Measurements from ENCODE around the gene ACO2. TPM values are rescaled to one million over a fixed set of nuclear protein-coding genes. Genes with fewer than 3 reads are reported as not detected.

Gene ACO2
- total RNA-seq, 2 experiments from 2014 or later, result 90.0 to 93.3 TPM

DNA sequence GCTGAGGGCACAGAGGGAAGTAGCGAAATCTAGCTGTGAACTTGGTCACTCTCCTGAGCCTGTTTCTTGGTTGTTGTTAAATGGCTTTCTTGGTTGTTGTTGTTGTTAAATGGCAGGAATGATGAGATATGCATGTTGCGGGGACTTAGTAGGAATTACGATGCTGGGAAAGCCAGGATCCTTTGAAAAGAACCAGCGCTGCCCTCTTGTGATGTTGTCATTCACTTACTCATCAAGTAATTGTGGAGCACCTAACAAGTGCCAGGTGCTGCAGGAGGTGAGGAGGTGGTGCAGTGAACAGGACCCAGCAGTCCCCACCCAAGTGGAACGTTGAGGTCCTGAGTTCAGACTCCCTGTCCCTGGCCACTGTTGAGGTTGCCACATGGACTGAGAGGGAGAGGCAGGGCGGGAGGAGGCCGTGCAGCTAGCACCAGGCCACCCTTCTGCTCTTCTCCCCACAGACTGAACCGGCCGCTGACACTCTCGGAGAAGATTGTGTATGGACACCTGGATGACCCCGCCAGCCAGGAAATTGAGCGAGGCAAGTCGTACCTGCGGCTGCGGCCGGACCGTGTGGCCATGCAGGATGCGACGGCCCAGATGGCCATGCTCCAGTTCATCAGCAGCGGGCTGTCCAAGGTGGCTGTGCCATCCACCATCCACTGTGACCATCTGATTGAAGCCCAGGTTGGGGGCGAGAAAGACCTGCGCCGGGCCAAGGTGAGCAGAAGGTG, 38.6 kb downstream of the ACO2 start:
- CTCF ChIA-PET, result interaction anchor here (3.2 kb wide), 1 partner anchor 103 kb away, joined by 13 read pairs; no protein-coding TSS in a partner anchor

DNA sequence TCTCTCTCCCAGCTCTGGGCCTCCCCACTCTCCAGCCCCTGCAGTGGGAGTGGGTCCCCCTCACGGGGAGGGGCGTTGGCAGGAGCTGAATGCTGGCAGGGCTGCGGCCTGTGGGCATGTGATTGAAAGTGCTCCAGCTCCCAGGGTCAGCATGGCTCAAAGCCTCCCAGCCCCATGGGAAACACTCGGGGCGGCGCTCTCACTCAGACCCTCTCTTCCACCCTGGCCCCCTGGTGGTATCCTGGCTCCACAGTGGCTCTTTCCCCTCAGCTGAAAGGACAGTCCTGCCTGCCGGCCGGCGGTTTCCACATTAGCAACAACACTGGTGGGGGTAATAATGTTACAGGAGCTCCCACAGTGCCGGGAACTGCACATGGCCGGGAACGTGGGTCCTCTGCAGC, 39.9 kb downstream of the ACO2 start:
- CTCF ChIA-PET, result interaction anchor here (1.1 kb wide), 1 partner anchor 16 kb away, joined by 3 read pairs; no protein-coding TSS in a partner anchor
- DNase-seq (no peak), ATAC-seq (no peak)
- Mint-ChIP-seq H3K9me3 (ENCODE audit: low read depth) (no peaks in the 10 kb centered on the region), H3K4me3 (no peak overlapping the region), H3K4me1 (no peaks in the 10 kb centered on the region), H3K27ac (no peak overlapping the region), H3K36me3 (peaks cover 4% of the 10 kb centered on the region), H3K27me3 (no peaks in the 10 kb centered on the region)

More for the DNA sequence above, 38.6 kb downstream of the ACO2 start:
- Mint-ChIP-seq H3K27ac (no peak overlapping the region), H3K4me1 (no peaks in the 10 kb centered on the region), H3K36me3 (peaks cover 4% of the 10 kb centered on the region), H3K9me3 (ENCODE audit: low read depth) (no peaks in the 10 kb centered on the region), H3K27me3 (no peaks in the 10 kb centered on the region), H3K4me3 (no peak overlapping the region)
- ATAC-seq (no peak), DNase-seq (no peak)

DNA sequence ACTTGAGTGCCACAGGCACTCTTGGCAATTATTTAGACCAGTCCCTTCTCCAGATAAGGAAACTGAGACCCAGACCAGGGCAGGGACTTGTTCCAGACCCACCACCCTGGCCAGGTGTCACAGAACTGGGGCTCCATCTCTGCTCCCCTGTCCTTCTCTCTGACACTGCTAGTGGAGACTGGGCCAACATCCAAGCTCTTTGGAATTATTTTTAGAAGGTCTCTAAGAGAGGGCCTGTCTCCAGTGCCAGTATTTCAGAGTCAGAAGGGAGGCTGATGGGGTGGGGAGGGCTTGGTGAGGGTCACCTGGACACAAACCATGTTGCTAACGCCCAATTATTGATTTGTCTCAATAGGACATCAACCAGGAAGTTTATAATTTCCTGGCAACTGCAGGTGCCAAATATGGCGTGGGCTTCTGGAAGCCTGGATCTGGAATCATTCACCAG, 42.6 kb downstream of the ACO2 start:
- no peak overlapping the region for H3K4me3 Mint-ChIP-seq
- H3K27ac Mint-ChIP-seq, result no peak overlapping the region
- H3K9me3 Mint-ChIP-seq (ENCODE audit: low read depth), result no peaks in the 10 kb centered on the region
- H3K36me3 Mint-ChIP-seq, result peaks cover 8% of the 10 kb centered on the region
- no peaks in the 10 kb centered on the region for H3K27me3 Mint-ChIP-seq
- CTCF ChIA-PET, result no interaction called here
- DNase-seq (no peak), ATAC-seq (no peak)
- no peaks in the 10 kb centered on the region for H3K4me1 Mint-ChIP-seq

GRCh38 chr22:41512421-41513194, 43.7 kb downstream of the ACO2 start:
- Mint-ChIP-seq H3K27ac (no peak overlapping the region), H3K9me3 (ENCODE audit: low read depth) (no peaks in the 10 kb centered on the region), H3K4me3 (no peak overlapping the region), H3K27me3 (no peaks in the 10 kb centered on the region), H3K4me1 (no peaks in the 10 kb centered on the region), H3K36me3 (peaks cover 8% of the 10 kb centered on the region)
- no peak for ATAC-seq
- CTCF ChIA-PET, result interaction anchor here (0.6 kb wide), 1 partner anchor 9 kb away, joined by 3 read pairs; no protein-coding TSS in a partner anchor
- no peak for DNase-seq

GRCh38 chr22:41513391-41513790, 44.5 kb downstream of the ACO2 start:
- peaks cover 8% of the 10 kb centered on the region for H3K36me3 Mint-ChIP-seq
- ATAC-seq, result no peak
- DNase-seq, result no peak
- H3K27me3 Mint-ChIP-seq, result no peaks in the 10 kb centered on the region
- no peak overlapping the region for H3K4me3 Mint-ChIP-seq
- H3K27ac Mint-ChIP-seq, result no peak overlapping the region
- H3K9me3 Mint-ChIP-seq (ENCODE audit: low read depth), result no peaks in the 10 kb centered on the region
- no peaks in the 10 kb centered on the region for H3K4me1 Mint-ChIP-seq
- CTCF ChIA-PET, result interaction anchor here (1.1 kb wide), 1 partner anchor 110 kb away, joined by 3 read pairs; no protein-coding TSS in a partner anchor

DNA sequence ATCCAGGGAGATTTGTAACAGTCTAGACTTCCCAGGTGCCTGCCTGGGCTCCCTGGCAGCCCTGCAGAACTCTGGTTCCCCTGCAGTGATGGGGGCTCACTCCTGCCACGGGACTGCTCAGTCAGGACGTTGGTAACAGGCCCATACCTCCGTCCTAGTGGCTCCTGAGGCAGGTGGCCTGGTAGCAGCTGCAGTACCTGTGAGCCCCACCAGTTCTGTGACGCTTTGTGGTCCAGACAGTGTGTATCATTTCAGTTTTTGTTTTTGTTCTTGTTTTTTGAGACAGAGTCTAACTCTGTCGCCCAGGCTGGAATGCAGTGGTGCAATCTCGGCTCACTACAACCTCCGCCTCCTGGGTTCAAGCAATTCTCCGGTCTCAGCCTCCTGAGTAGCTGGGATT, 47.5 kb downstream of the ACO2 start:
- Mint-ChIP-seq H3K4me3 (no peak overlapping the region), H3K9me3 (ENCODE audit: low read depth) (no peaks in the 10 kb centered on the region), H3K4me1 (no peaks in the 10 kb centered on the region), H3K27me3 (no peaks in the 10 kb centered on the region), H3K36me3 (peaks cover 6% of the 10 kb centered on the region), H3K27ac (no peak overlapping the region)
- DNase-seq (no peak), ATAC-seq (no peak)
- CTCF ChIA-PET, result interaction anchor here (1.1 to 5.0 kb wide), 2 partner anchors 73 to 112 kb away, joined by 3 to 81 read pairs; partner anchors contain the start of gene PMM1

DNA sequence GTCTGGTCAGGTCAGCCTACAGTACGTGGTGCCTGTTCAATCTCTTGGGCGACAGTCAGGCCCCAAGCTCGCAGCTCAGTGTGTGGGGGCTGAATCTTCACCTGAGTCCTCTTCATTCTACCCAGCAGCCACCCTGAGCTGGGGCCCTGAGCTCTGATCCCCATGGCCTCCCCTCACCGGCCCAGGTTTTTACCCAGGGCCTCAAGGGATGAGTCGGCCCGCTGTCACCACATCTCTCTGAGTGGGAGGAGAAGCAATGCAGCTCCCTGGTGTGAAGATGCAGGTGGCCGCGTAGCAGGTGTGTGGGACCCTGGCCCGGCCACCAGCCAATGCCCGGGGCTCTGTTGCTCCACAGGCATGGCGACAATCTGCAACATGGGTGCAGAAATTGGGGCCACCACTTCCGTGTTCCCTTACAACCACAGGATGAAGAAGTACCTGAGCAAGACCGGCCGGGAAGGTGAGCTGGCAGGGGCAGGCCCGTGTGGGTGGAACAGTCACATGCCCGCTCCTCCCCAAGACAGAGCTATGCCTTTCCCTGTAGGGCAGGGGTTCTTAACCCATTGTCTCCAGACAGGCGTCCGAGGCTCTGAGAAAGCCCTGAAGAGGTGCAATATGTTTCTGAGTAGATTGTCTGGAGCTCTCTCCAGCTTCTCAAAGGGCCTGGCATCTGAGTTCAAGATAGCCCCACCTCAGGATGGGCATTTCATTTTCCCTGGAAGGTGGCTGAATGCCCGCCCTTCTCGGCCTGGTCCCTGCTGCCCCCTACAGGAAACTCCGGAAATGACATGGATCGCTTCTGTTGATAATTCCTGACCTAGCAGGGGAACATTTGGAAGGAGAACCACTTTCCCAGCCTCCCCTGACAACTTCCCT, 48.5 kb downstream of the ACO2 start:
- no peak overlapping the region for H3K27ac Mint-ChIP-seq
- CTCF ChIA-PET, result interaction anchor here (0.6 to 5.0 kb wide), 13 partner anchors 10 to 126 kb away, joined by 3 to 81 read pairs (median 3); partner anchors contain the start of gene PMM1
- DNase-seq (no peak), ATAC-seq (no peak)
- H3K4me3 Mint-ChIP-seq, result no peak overlapping the region
- peaks cover 3% of the 10 kb centered on the region for H3K36me3 Mint-ChIP-seq
- H3K9me3 Mint-ChIP-seq (ENCODE audit: low read depth), result no peaks in the 10 kb centered on the region
- H3K27me3 Mint-ChIP-seq, result no peaks in the 10 kb centered on the region
- no peaks in the 10 kb centered on the region for H3K4me1 Mint-ChIP-seq

GRCh38 chr22:41518048-41518347, 49.1 kb downstream of the ACO2 start:
- Mint-ChIP-seq H3K27me3 (no peaks in the 10 kb centered on the region), H3K4me1 (no peaks in the 10 kb centered on the region), H3K27ac (no peak overlapping the region), H3K36me3 (peaks cover 3% of the 10 kb centered on the region), H3K4me3 (no peak overlapping the region), H3K9me3 (ENCODE audit: low read depth) (no peaks in the 10 kb centered on the region)
- DNase-seq, result no peak
- ATAC-seq, result no peak
- CTCF ChIA-PET, result interaction anchor here (0.7 to 5.0 kb wide), 10 partner anchors 9 to 114 kb away, joined by 3 to 81 read pairs (median 4); no protein-coding TSS in a partner anchor

DNA sequence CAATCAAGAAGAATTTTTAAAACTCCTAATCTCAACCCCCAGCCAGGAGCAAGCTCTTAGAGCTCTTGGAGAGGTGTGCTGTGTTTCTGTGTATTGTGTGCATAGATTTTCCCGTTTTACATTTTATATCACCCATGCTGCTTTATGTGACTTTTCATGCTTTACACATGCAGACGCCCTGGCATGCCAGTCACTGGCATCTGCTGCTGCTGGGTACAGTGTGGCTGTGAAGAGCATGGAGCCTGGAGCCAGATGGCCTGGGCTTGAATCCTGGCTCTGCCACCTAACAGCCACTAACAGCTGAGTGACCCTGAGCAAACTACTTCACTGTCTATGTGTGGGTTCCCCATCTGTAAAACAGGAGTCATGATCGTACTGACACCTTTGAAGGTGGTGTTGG, 52.2 kb downstream of the ACO2 start:
- peaks cover 10% of the 10 kb centered on the region for H3K4me1 Mint-ChIP-seq
- no peak overlapping the region for H3K27ac Mint-ChIP-seq
- peaks cover under 1% of the 10 kb centered on the region for H3K36me3 Mint-ChIP-seq
- CTCF ChIA-PET, result interaction anchor here (0.7 to 1.4 kb wide), 3 partner anchors 9 to 117 kb away, joined by 3 to 4 read pairs (median 3); no protein-coding TSS in a partner anchor
- DNase-seq (no peak), ATAC-seq (no peak)
- no peaks in the 10 kb centered on the region for H3K27me3 Mint-ChIP-seq
- H3K9me3 Mint-ChIP-seq (ENCODE audit: low read depth), result no peaks in the 10 kb centered on the region
- H3K4me3 Mint-ChIP-seq, result no peak overlapping the region

GRCh38 chr22:41522813-41523212, 53.9 kb downstream of the ACO2 start:
- no peak overlapping the region for H3K27ac Mint-ChIP-seq

GRCh38 chr22:41523464-41524221, 54.7 kb downstream of the ACO2 start:
- no peak for ATAC-seq
- Mint-ChIP-seq H3K4me1 (peaks cover 13% of the 10 kb centered on the region), H3K4me3 (no peak overlapping the region), H3K9me3 (ENCODE audit: low read depth) (no peaks in the 10 kb centered on the region), H3K36me3 (peaks cover 7% of the 10 kb centered on the region), H3K27me3 (no peaks in the 10 kb centered on the region), H3K27ac (peak overlapping the region; percentile 36)
- DNase-seq, result no peak
- CTCF ChIA-PET, result interaction anchor here (1.4 kb wide), 1 partner anchor 9 kb away, joined by 5 read pairs; no protein-coding TSS in a partner anchor

More at GRCh38 chr22:41522813-41523212, 53.9 kb downstream of the ACO2 start:
- H3K4me3 Mint-ChIP-seq, result no peak overlapping the region
- H3K27me3 Mint-ChIP-seq, result no peaks in the 10 kb centered on the region
- CTCF ChIA-PET, result no interaction called here
- peaks cover 13% of the 10 kb centered on the region for H3K4me1 Mint-ChIP-seq
- peaks cover 2% of the 10 kb centered on the region for H3K36me3 Mint-ChIP-seq
- no peaks in the 10 kb centered on the region for H3K9me3 Mint-ChIP-seq (ENCODE audit: low read depth)
- DNase-seq (no peak), ATAC-seq (no peak)

DNA sequence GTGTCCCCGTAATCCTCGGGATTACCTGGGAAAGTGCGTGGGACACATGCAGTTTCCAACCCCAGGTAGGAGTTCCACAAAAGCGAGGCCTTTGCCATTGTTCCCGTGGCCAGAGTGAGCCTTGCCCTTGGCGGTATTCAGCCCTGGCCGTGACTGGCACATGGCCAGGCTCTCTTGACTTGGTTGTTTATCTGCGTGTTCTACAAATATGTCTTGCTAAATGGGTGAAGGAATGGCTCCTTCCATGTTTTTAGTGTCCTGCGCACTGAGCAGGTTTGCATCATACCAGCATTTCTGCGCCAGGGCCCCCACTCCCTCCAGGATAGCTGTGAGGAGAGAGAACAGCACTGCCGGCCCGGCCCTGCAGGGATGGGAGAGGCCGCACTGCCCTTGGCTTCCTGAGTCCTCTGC, 55.3 kb downstream of the ACO2 start:
- H3K4me3 Mint-ChIP-seq, result no peak overlapping the region
- CTCF ChIA-PET, result interaction anchor here (1.0 to 1.6 kb wide), 4 partner anchors 9 to 765 kb away, joined by 3 to 5 read pairs (median 4); no protein-coding TSS in a partner anchor
- no peaks in the 10 kb centered on the region for H3K9me3 Mint-ChIP-seq (ENCODE audit: low read depth)
- no peaks in the 10 kb centered on the region for H3K27me3 Mint-ChIP-seq
- H3K36me3 Mint-ChIP-seq, result peaks cover 10% of the 10 kb centered on the region
- no peak for DNase-seq
- peaks cover 13% of the 10 kb centered on the region for H3K4me1 Mint-ChIP-seq
- ATAC-seq, result no peak
- peak overlapping the region; percentile 70 for H3K27ac Mint-ChIP-seq

All from activated CD8-positive, alpha-beta memory T cell treated with anti-CD3 and anti-CD28 coated beads, Interleukin-2, amount 10 ng/mL, durations not matched to agents 7 days and 5 days (primary cell).